GM12878 (cell line): ENCODE results near the gene ZNF679. TPM values are rescaled to one million over a fixed set of nuclear protein-coding genes. Genes with fewer than 3 reads are reported as not detected.

Experiments used
- ATAC-seq: fragments of 200-7000 bp; cut with Tn5 transposase; 3 replicates; pipeline ENCODE4 v1.9.1; 2020; ENCODE audit warnings: mild to moderate bottlenecking, moderate library complexity
- BruUV-seq: library from RNA; stranded (reverse); fragments of 400-500 nt; replicated peaks from 2 replicates; lab custom pipeline; 2021; lab: Mats Ljungman, UMichigan
- CTCF ChIA-PET: fragments of 300-600 bp; sonication (Branson Sonifier 250); formaldehyde crosslinking; extraction: SDS; loops from one replicate; lab custom pipeline; 2021; ENCODE audit warnings: inconsistent platforms; lab: Yijun Ruan, JAX
- POLR2A ChIA-PET: fragments of 350-600 bp; formaldehyde crosslinking; extraction: SDS; loops from one replicate; lab custom pipeline; 2021; ENCODE audit warnings: inconsistent platforms; lab: Charles Lee
- RAD21 ChIA-PET: fragments of 300-600 bp; sonication (Branson Sonifier 250); formaldehyde crosslinking; loops from one replicate; lab custom pipeline; 2023; ENCODE audit warnings: antibody characterized with exemption; ENCODE audit not compliant: unreplicated experiment; lab: Charles Lee
- SMC1A ChIA-PET: fragments of 300-600 bp; sonication (Branson Sonifier 250); formaldehyde crosslinking; loops from one replicate; lab custom pipeline; 2023; ENCODE audit not compliant: unreplicated experiment, uncharacterized antibody; lab: Charles Lee
- DNase-seq: peaks from one replicate; pipeline ENCODE4 v3.0.0-alpha.2; 2011; ENCODE audit warnings: low read depth, low spot score
- FAIRE-seq: peaks from 3 replicates; lab custom pipeline; 2011; peaks lifted over from hg19 to GRCh38; lab: Jason Lieb, UNC
- H2AFZ ChIP-seq: 2 replicates; pipeline ENCODE4 v1.6.0; 2011; ENCODE audit warnings: low read depth, low read length, control low read depth; ENCODE audit not compliant: control insufficient read depth
- H3K27ac ChIP-seq: 2 replicates; pipeline ENCODE4 v1.5.1; 2011; ENCODE audit warnings: control low read depth; ENCODE audit not compliant: control insufficient read depth, insufficient read depth
- H3K27me3 ChIP-seq, 2 experiments: replicated peaks in 1 of 2; 2 replicates each; pipeline versions ENCODE4 v1.6.0 to v1.6.1; 2011; ENCODE audit warnings: low read length in 1 of 2; ENCODE audit not compliant: control insufficient read depth in 2 of 2, insufficient read depth in 2 of 2
- H3K36me3 ChIP-seq, 2 experiments: 2 replicates each; pipeline ENCODE4 v1.5.1; 2011; ENCODE audit warnings: low read length in 1 of 2; ENCODE audit not compliant: control insufficient read depth in 2 of 2, insufficient read depth in 2 of 2
- H3K4me1 ChIP-seq: 2 replicates; pipeline ENCODE4 v1.6.1; 2011; ENCODE audit warnings: mild to moderate bottlenecking, low read length, moderate library complexity, mixed read lengths; ENCODE audit not compliant: control insufficient read depth, insufficient read depth
- H3K4me2 ChIP-seq: 2 replicates; pipeline ENCODE4 v1.6.0; 2011; ENCODE audit warnings: control low read depth; ENCODE audit not compliant: control insufficient read depth, insufficient read depth
- H3K4me3 ChIP-seq: fragments of 200-600 bp; sonication (generic); 2 replicates; pipeline ENCODE4 v1.5.1; 2016
- H3K79me2 ChIP-seq: 2 replicates; pipeline ENCODE4 v1.6.0; 2011; ENCODE audit warnings: low read length; ENCODE audit not compliant: control insufficient read depth, insufficient read depth
- H3K9ac ChIP-seq: 2 replicates; pipeline ENCODE4 v1.8.0; 2011; ENCODE audit warnings: low read length, control low read depth, mixed read lengths; ENCODE audit not compliant: control insufficient read depth, insufficient read depth
- H3K9me3 ChIP-seq: replicated peaks from 3 replicates; pipeline ENCODE4 v1.5.1; 2011; ENCODE audit warnings: mild to moderate bottlenecking, low read length; ENCODE audit not compliant: control insufficient read depth, insufficient read depth
- H4K20me1 ChIP-seq: 2 replicates; pipeline ENCODE4 v1.6.0; 2011; ENCODE audit not compliant: control insufficient read depth, insufficient read depth
- BHLHE40 ChIP-seq, 2 experiments: fragments of 450-650 bp in 1 of 2; IDR thresholded peaks; 2 replicates each; pipeline ENCODE4 v1.6.1; 2011 to 2017; ENCODE audit warnings: low read depth in 2 of 2, borderline replicate concordance in 1 of 2, improper control_type of control experiment in 1 of 2, low read length in 1 of 2, mild to moderate bottlenecking in 1 of 2
- IKZF2 ChIP-seq, 2 experiments: fragments of 450-650 bp; IDR thresholded peaks; 2 replicates each; pipeline ENCODE4 v1.6.1; 2017; ENCODE audit warnings: mild to moderate bottlenecking in 2 of 2, moderate library complexity in 2 of 2
- MEF2B ChIP-seq: fragments of 450-650 bp; IDR thresholded peaks from 2 replicates; pipeline ENCODE4 v1.6.1; 2018; ENCODE audit warnings: mild to moderate bottlenecking, moderate library complexity; ENCODE audit not compliant: partially characterized antibody, poor library complexity, severe bottlenecking
- MTA2 ChIP-seq: fragments of 450-650 bp; IDR thresholded peaks from 2 replicates; pipeline ENCODE4 v1.6.1; 2016; ENCODE audit warnings: low read depth, mild to moderate bottlenecking, moderate library complexity
- SMAD1 ChIP-seq: fragments of 450-650 bp; IDR thresholded peaks from 2 replicates; pipeline ENCODE4 v1.6.1; 2018; ENCODE audit warnings: mild to moderate bottlenecking, low read depth; ENCODE audit not compliant: partially characterized antibody
- WGBS: methylation state at CpG from one replicate; pipeline ENCODE4 v1.1.6; 2016; ENCODE audit warnings: low lambda C conversion rate; ENCODE audit not compliant: insufficient replicate concordance, insufficient coverage; ENCODE audit errors: missing lambda C conversion rate; 5-methylcytosine and 5-hydroxymethylcytosine counted together
- in situ Hi-C: fragments of 300-500 bp; cut with MboI; formaldehyde crosslinking; loops from 9 replicates; pipeline ENCODE4 v1.14.3; 2018; ENCODE audit warnings: mixed read lengths
- intact Hi-C: fragments of 100-400 bp; cut with micrococcal nuclease; formaldehyde crosslinking; loops from one replicate; pipeline ENCODE4 v1.14.2; 2022; ENCODE audit not compliant: unreplicated experiment
- polyA plus RNA-seq, 11 experiments: library from polyadenylated mRNA; depleted of rRNA in 4 of 11; unstranded in 6 of 11; stranded (reverse) in 5 of 11; fragments of >200 nt; fragmentation: Nextera tagmentation in 4 of 11; fragmentation: Illumina TruSeq in 1 of 11; extraction: Ambion mirVana in 4 of 11; extraction: Trizol in 1 of 11; gene quantifications; 1 replicate in 1 of 11; 2 replicates in 10 of 11; pipeline versions ENCODE4 v1.2.1 to v1.2.3, GENCODE V29; 2011 to 2016; ENCODE audit warnings: inconsistent platforms in 2 of 11, missing spikeins in 2 of 11, low read depth in 1 of 11
- total RNA-seq, 4 experiments: library from RNA; depleted of rRNA in 3 of 4; stranded (reverse); fragments of >200 nt in 3 of 4; fragmentation: Illumina TruSeq in 1 of 4; extraction: Trizol in 1 of 4; gene quantifications; 2 replicates each; pipeline versions ENCODE4 v1.2.1 to v1.2.3, GENCODE V29; 2013 to 2021
- TF ChIP-seq, protein P1 (sequence below): fragments of 450-650 bp; IDR thresholded peaks from 2 replicates; pipeline ENCODE4 v1.6.1; 2018; ENCODE audit warnings: mild to moderate bottlenecking, low read depth, moderate library complexity; ENCODE audit not compliant: partially characterized antibody

Gene ZNF679
- total and polyA plus RNA-seq, 10 of the 15 experiments (the other 5 are each of a cell fraction or from before 2014, with no cell fraction given) = not detected

DNA sequence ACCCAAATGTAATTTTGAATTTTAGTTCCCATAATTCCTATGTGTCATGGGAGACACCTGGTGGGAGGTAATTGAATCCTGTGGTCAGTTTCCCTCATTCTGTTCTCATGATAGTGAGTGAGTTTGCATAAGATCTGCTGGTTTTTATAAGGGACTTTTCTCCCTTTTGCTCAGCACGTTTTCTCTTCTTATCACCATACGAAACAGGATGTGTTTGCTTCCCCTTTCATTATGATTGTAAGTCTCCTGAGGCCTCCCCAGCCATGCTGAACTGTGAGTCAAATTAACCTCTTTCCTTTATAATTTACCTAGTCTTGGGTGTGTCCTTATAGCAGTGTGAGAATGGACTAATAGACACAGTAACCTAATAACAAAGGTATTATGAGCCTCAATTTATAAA is 49.4 kb downstream of the ZNF679 start:
- POLR2A ChIA-PET = no interaction called here
- no peak for FAIRE-seq
- intact Hi-C loops = no loop called here
- 0 out of 4 replicates have a peak, but pooled peaks of 1 of the 2 experiments have one; percentile 22 for TF ChIP-seq IKZF2 (IDR thresholded peaks at IDR 0.05)
- peak; percentile 32 for TF ChIP-seq MEF2B
- peak; percentile 59 to 72; a peak in 3 of 4 replicates for TF ChIP-seq BHLHE40 (IDR thresholded peaks at IDR 0.05; ENCODE audit: borderline replicate concordance in 1 of 2, low read depth in 2 of 2, low read length in 1 of 2)
- 0 out of 2 replicates have a peak, but pooled peaks have one; percentile 33 for TF ChIP-seq MTA2
- TF ChIP-seq, protein P1, sequence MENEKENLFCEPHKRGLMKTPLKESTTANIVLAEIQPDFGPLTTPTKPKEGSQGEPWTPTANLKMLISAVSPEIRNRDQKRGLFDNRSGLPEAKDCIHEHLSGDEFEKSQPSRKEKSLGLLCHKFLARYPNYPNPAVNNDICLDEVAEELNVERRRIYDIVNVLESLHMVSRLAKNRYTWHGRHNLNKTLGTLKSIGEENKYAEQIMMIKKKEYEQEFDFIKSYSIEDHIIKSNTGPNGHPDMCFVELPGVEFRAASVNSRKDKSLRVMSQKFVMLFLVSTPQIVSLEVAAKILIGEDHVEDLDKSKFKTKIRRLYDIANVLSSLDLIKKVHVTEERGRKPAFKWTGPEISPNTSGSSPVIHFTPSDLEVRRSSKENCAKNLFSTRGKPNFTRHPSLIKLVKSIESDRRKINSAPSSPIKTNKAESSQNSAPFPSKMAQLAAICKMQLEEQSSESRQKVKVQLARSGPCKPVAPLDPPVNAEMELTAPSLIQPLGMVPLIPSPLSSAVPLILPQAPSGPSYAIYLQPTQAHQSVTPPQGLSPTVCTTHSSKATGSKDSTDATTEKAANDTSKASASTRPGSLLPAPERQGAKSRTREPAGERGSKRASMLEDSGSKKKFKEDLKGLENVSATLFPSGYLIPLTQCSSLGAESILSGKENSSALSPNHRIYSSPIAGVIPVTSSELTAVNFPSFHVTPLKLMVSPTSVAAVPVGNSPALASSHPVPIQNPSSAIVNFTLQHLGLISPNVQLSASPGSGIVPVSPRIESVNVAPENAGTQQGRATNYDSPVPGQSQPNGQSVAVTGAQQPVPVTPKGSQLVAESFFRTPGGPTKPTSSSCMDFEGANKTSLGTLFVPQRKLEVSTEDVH = no peak
- TF ChIP-seq SMAD1 = no peak
- TF ChIP-seq, all 136 proteins: peak for 4
- no peaks in the 10 kb centered on the region for H3K79me2 ChIP-seq
- 0% methylated on average over 2 of the region's 2 CpGs for WGBS
- no peaks in the 10 kb centered on the region for H3K4me1 ChIP-seq
- RAD21 ChIA-PET = no interaction called here
- no peak overlapping the region for H3K9ac ChIP-seq
- ATAC-seq (no peak), DNase-seq (peak; percentile 5)
- H3K36me3 ChIP-seq = no peaks in the 10 kb centered on the region
- no peak overlapping the region for H3K27ac ChIP-seq
- H3K9me3 ChIP-seq = no peaks in the 10 kb centered on the region; the same call in 2 of the 3 replicates
- no peak overlapping the region for H3K4me3 ChIP-seq
- CTCF ChIA-PET = no interaction called here
- BruUV-seq = no TSS peak
- H3K4me2 ChIP-seq = no peak overlapping the region
- in situ Hi-C loops = no loop called here
- no peaks in the 10 kb centered on the region for H3K27me3 ChIP-seq
- no peak overlapping the region for H2AFZ ChIP-seq
- H4K20me1 ChIP-seq = no peaks in the 10 kb centered on the region
- SMC1A ChIA-PET = no interaction called here
